Endothelial cell of umbilical vein (primary cell): ENCODE results near the gene OTOP1. TPM values are rescaled to one million over a fixed set of nuclear protein-coding genes. Genes with fewer than 3 reads are reported as not detected.
A peak's percentile ranks its signal among the peaks of the same experiment; 100 is the strongest.

Experiments
- BruUV-seq: library from RNA; stranded (reverse); fragments of 400-500 nt; replicated peaks from 2 replicates; lab custom pipeline; 2021; lab: Mats Ljungman, UMichigan
- CTCF ChIA-PET: fragments of 300-600, 350-600 bp; sonication (Branson Sonifier 250); formaldehyde crosslinking; loops from one replicate; lab custom pipeline; 2021; ENCODE audit warnings: antibody characterized with exemption, inconsistent platforms; lab: Charles Lee
- POLR2A ChIA-PET: fragments of 300-600, 350-600 bp; sonication (Branson Sonifier 250); formaldehyde crosslinking; loops from one replicate; lab custom pipeline; 2021; ENCODE audit warnings: antibody characterized with exemption, inconsistent platforms; lab: Charles Lee
- DNase-seq: peaks from one replicate; pipeline ENCODE4 v3.0.0-alpha.2; 2011; ENCODE audit warnings: low read depth, low spot score
- FAIRE-seq: peaks from 2 replicates; lab custom pipeline; 2011; peaks lifted over from hg19 to GRCh38; lab: Jason Lieb, UNC
- H2AFZ ChIP-seq: 2 replicates; pipeline ENCODE4 v1.6.0; 2012; ENCODE audit warnings: low read depth, low read length, control low read depth, inconsistent platforms
- H3K27ac ChIP-seq: 2 replicates; pipeline ENCODE4 v1.5.1; 2011; ENCODE audit warnings: low read depth, mild to moderate bottlenecking, control low read depth, low read length, moderate library complexity; ENCODE audit not compliant: insufficient read depth
- H3K27me3 ChIP-seq, 2 experiments: 2 replicates each; pipeline versions ENCODE4 v1.6.0 to v1.6.1; 2011; ENCODE audit warnings: low read length in 2 of 2, mixed read lengths in 1 of 2; ENCODE audit not compliant: control insufficient read depth in 2 of 2, insufficient read depth in 2 of 2
- H3K36me3 ChIP-seq, 2 experiments: 2 replicates in 1 of 2; 3 replicates in 1 of 2; pipeline ENCODE4 v1.5.1; 2011; ENCODE audit warnings: low read length in 2 of 2, mild to moderate bottlenecking in 1 of 2, moderate library complexity in 1 of 2; ENCODE audit not compliant: control insufficient read depth in 2 of 2, insufficient read depth in 2 of 2; ENCODE audit errors: extremely low read depth in 1 of 2
- H3K4me1 ChIP-seq: 3 replicates; pipeline ENCODE4 v1.5.1; 2011; ENCODE audit warnings: mild to moderate bottlenecking, low read length; ENCODE audit not compliant: control insufficient read depth, insufficient read depth; ENCODE audit errors: extremely low read depth
- H3K4me2 ChIP-seq: 2 replicates; pipeline ENCODE4 v1.6.1; 2011; ENCODE audit warnings: low read length, control low read depth, mixed read lengths; ENCODE audit not compliant: insufficient read depth
- H3K4me3 ChIP-seq, 3 experiments: fragments of 200-600 bp in 1 of 3; sonication (generic), shearing (Covaris generic) in 1 of 3; replicated peaks in 1 of 3; 2 replicates each; pipeline ENCODE4 v1.5.1; 2011 to 2016; ENCODE audit warnings: control low read depth in 3 of 3, low read length in 3 of 3, mild to moderate bottlenecking in 2 of 3, inconsistent platforms in 1 of 3, low read depth in 1 of 3, moderate library complexity in 1 of 3; ENCODE audit not compliant: insufficient read depth in 1 of 3
- H3K79me2 ChIP-seq: 2 replicates; pipeline ENCODE4 v1.6.0; 2012; ENCODE audit warnings: low read length, inconsistent platforms; ENCODE audit not compliant: control insufficient read depth, insufficient read depth
- H3K9ac ChIP-seq: replicated peaks from 2 replicates; pipeline ENCODE3; 2011; ENCODE audit warnings: low read length, control low read depth; ENCODE audit not compliant: insufficient read depth; ENCODE audit errors: extremely low read depth
- H3K9me1 ChIP-seq: replicated peaks from 3 replicates; pipeline ENCODE4 v1.6.0; 2011; ENCODE audit warnings: mild to moderate bottlenecking, low read length; ENCODE audit not compliant: control insufficient read depth, insufficient read depth; ENCODE audit errors: extremely low read depth
- H3K9me3 ChIP-seq: replicated peaks from 2 replicates; pipeline ENCODE4 v1.5.1; 2012; ENCODE audit warnings: low read length, inconsistent platforms; ENCODE audit not compliant: control insufficient read depth, insufficient read depth
- H4K20me1 ChIP-seq: replicated peaks from 2 replicates; pipeline ENCODE3; 2011; ENCODE audit warnings: mild to moderate bottlenecking, low read length; ENCODE audit not compliant: control insufficient read depth, insufficient read depth; ENCODE audit errors: extremely low read depth
- CTCF ChIP-seq, 2 donors: IDR thresholded peaks; 1 replicate in 1 of 2; 2 replicates in 1 of 2; pipeline ENCODE4 v1.5.1; 2011; ENCODE audit warnings: low read length in 2 of 2, mild to moderate bottlenecking in 2 of 2, moderate library complexity in 2 of 2, control low read depth in 1 of 2, inconsistent platforms in 1 of 2, low read depth in 1 of 2; ENCODE audit not compliant: insufficient read depth in 1 of 2; ENCODE audit errors: extremely low read depth in 1 of 2
- EZH2 ChIP-seq: IDR thresholded peaks from 2 replicates; pipeline ENCODE4 v1.6.1; 2012; ENCODE audit warnings: borderline replicate concordance, low read depth, mild to moderate bottlenecking, moderate library complexity, low read length, inconsistent platforms; ENCODE audit not compliant: severe bottlenecking
- FOS ChIP-seq: IDR thresholded peaks from 2 replicates; pipeline ENCODE4 v1.6.1; 2011; ENCODE audit warnings: mild to moderate bottlenecking, low read length, moderate library complexity, borderline replicate concordance; ENCODE audit not compliant: insufficient read depth
- GATA2 ChIP-seq: IDR thresholded peaks from 2 replicates; pipeline ENCODE4 v1.7.0; 2011; ENCODE audit warnings: low read depth, mild to moderate bottlenecking, moderate library complexity, mixed read lengths, low read length; ENCODE audit not compliant: insufficient read length, insufficient read depth
- JUN ChIP-seq: IDR thresholded peaks from 2 replicates; pipeline ENCODE4 v1.6.1; 2011; ENCODE audit warnings: borderline replicate concordance, low read depth; ENCODE audit not compliant: insufficient read length, insufficient read depth
- MAX ChIP-seq: IDR thresholded peaks from 2 replicates; pipeline ENCODE4 v1.6.1; 2011; ENCODE audit not compliant: insufficient read depth, insufficient read length
- MYC ChIP-seq: IDR thresholded peaks from one replicate; pipeline ENCODE4 v1.6.1; 2011; ENCODE audit warnings: mild to moderate bottlenecking, low read depth, low read length
- POLR2A ChIP-seq: IDR thresholded peaks from 2 replicates; pipeline ENCODE4 v1.6.1; 2012; ENCODE audit warnings: low read depth, mild to moderate bottlenecking, control low read depth, low read length
- POLR2AphosphoS5 ChIP-seq: IDR thresholded peaks from 2 replicates; pipeline ENCODE4 v1.6.1; 2012; ENCODE audit warnings: low read depth, mild to moderate bottlenecking, control low read depth, low read length, moderate library complexity; ENCODE audit not compliant: insufficient read depth
- dilution Hi-C: fragments of 300-500 bp; cut with MboI; formaldehyde crosslinking; loops from one replicate; pipeline ENCODE4 v1.15.0; 2019; ENCODE audit warnings: low sequenced_read_pairs; ENCODE audit not compliant: extremely low pct_ligation_motif_present
- intact Hi-C: fragments of 100-400 bp; cut with micrococcal nuclease; formaldehyde crosslinking; loops from one replicate; pipeline ENCODE4 v1.10.0; 2022
- polyA plus RNA-seq, 4 experiments: library from polyadenylated mRNA; depleted of rRNA in 3 of 4; stranded (reverse) in 3 of 4; unstranded in 1 of 4; fragments of >200 nt; gene quantifications; 2 replicates each; pipeline versions ENCODE4 v1.2.1 to v1.2.3, GENCODE V29; 2011 to 2012; ENCODE audit warnings: missing spikeins in 1 of 4
- total RNA-seq: library from RNA; stranded (reverse); gene quantifications from 2 replicates; pipeline ENCODE4 v1.2.3, GENCODE V29; 2021

OTOP1 gene
- total and polyA plus RNA-seq, 2 donors (not counting 3 experiments of a cell fraction or from before 2014, with no cell fraction given): not detected

GRCh38 chr4:4248885-4249203, 22.1 kb upstream of the OTOP1 start:
- H3K4me3 ChIP-seq: peak overlapping the region in 2 of 3 experiments; percentile 88 to 94
- DNase-seq: no peak

More at GRCh38 chr4:4248885-4249203, 22.1 kb upstream of the OTOP1 start:
- FAIRE-seq: no peak
- Histone ChIP-seq H3K9ac (peak overlapping the region; percentile 97), H3K4me1 (peaks cover 14% of the 10 kb centered on the region), H2AFZ (peak overlapping the region; percentile 87), H4K20me1 (no peaks in the 10 kb centered on the region), H3K27me3 (no peaks in the 10 kb centered on the region), H3K9me3 (no peaks in the 10 kb centered on the region), H3K79me2 (peaks cover 2% of the 10 kb centered on the region), H3K36me3 (peaks cover 1 to 9% of the 10 kb centered on the region in 2 experiments), H3K4me2 (peak overlapping the region; percentile 97), H3K27ac (peak overlapping the region; percentile 99), H3K9me1 (no peaks in the 10 kb centered on the region)
- no peak for TF ChIP-seq POLR2A
- TF ChIP-seq MAX: no peak
- TF ChIP-seq JUN: no peak
- no peak for TF ChIP-seq CTCF (IDR thresholded peaks at IDR 0.05; ENCODE audit: extremely low read depth in 1 of 2, insufficient read depth in 1 of 2, low read depth in 1 of 2, low read length in 2 of 2)
- TF ChIP-seq GATA2: no peak
- no peak for TF ChIP-seq POLR2AphosphoS5
- TF ChIP-seq EZH2: no peak
- TF ChIP-seq FOS: no peak
- no peak for TF ChIP-seq MYC
- dilution Hi-C loops (no loop called here), intact Hi-C loops (no loop called here)
- no TSS peak for BruUV-seq
- ChIA-PET CTCF (interaction anchor here (1.0 to 2.1 kb wide), 6 partner anchors 11 to 89 kb away, joined by 3 to 10 read pairs (median 4); no protein-coding TSS in a partner anchor), POLR2A (no interaction called here)
